Naive B cell (primary cell): ENCODE measurements around the gene SULF2. TPM values are rescaled to one million over a fixed set of nuclear protein-coding genes. Genes with fewer than 3 reads are reported as not detected.
A peak's percentile ranks its signal among the peaks of the same experiment; 100 is the strongest.
"Not testable (repeated sequence)": the region's sequence is repeated elsewhere in the genome, so short reads cannot be mapped to it uniquely, and the experiment has no call there.

Source experiments
- ATAC-seq, 2 donors: fragments of 150-1000 bp; cut with Tn5 transposase; 2 replicates each; pipeline ENCODE4 v1.10.0; 2021; ENCODE audit warnings: low read depth in 2 of 2, mild to moderate bottlenecking in 2 of 2, moderate library complexity in 2 of 2
- DNase-seq: peaks from one replicate; pipeline ENCODE4 v3.0.0; 2022
- H3K27ac Mint-ChIP-seq, 6 donors: one replicate each; pipeline ENCODE4 v1.8.0; 2020 to 2022; ENCODE audit warnings: mild to moderate bottlenecking in 6 of 6, mixed read lengths in 6 of 6, moderate library complexity in 5 of 6, inconsistent platforms in 2 of 6
- H3K27me3 Mint-ChIP-seq, 3 donors: one replicate each; pipeline ENCODE4 v1.8.0; 2021 to 2022; ENCODE audit warnings: mixed read lengths in 3 of 3, mild to moderate bottlenecking in 1 of 3
- H3K36me3 Mint-ChIP-seq, 2 donors: one replicate each; pipeline ENCODE4 v1.8.0; 2020 to 2022; ENCODE audit warnings: mixed read lengths in 2 of 2, inconsistent platforms in 1 of 2, mild to moderate bottlenecking in 1 of 2
- H3K4me1 Mint-ChIP-seq, 3 donors: one replicate each; pipeline ENCODE4 v1.8.0; 2020 to 2022; ENCODE audit warnings: mixed read lengths in 3 of 3, inconsistent platforms in 1 of 3, mild to moderate bottlenecking in 1 of 3, moderate library complexity in 1 of 3
- H3K4me3 Mint-ChIP-seq, 8 donors: one replicate each; pipeline ENCODE4 v1.8.0; 2020 to 2022; ENCODE audit warnings: mild to moderate bottlenecking in 8 of 8, mixed read lengths in 8 of 8, moderate library complexity in 8 of 8, inconsistent platforms in 2 of 8
- H3K9me3 Mint-ChIP-seq, 7 donors: one replicate each; pipeline ENCODE4 v1.8.0; 2020 to 2022; ENCODE audit warnings: mixed read lengths in 7 of 7, mild to moderate bottlenecking in 5 of 7, inconsistent platforms in 2 of 7, moderate library complexity in 1 of 7
- polyA plus RNA-seq, 6 donors: library from polyadenylated mRNA; unstranded; fragments of 300-500 nt; fragmentation: Illumina TruSeq; gene quantifications; one replicate each; pipeline ENCODE4 v1.2.3, GENCODE V29; 2021; ENCODE audit warnings: low read depth in 6 of 6

The SULF2 gene
- polyA plus RNA-seq, 6 donors from 2014 or later = 1.2 to 3.2 (median 2.6) TPM; not detected in 1

- DNase-seq (no peak), ATAC-seq (no peak)
- no peak overlapping the region for H3K4me3 Mint-ChIP-seq
- H3K9me3 Mint-ChIP-seq = no peaks in the 10 kb centered on the region
- no peak overlapping the region for H3K27ac Mint-ChIP-seq
- peaks cover 13 to 27% (median 22%) of the 10 kb centered on the region in 3 donors for H3K27me3 Mint-ChIP-seq
- no peaks in the 10 kb centered on the region for H3K36me3 Mint-ChIP-seq
- H3K4me1 Mint-ChIP-seq = no peaks in the 10 kb centered on the region
Measured at GRCh38 chr20:47801079-47801478, 15.8 kb upstream of the SULF2 start.

- Mint-ChIP-seq H3K4me3 (no peak overlapping the region), H3K27ac (no peak overlapping the region), H3K4me1 (no peaks in the 10 kb centered on the region), H3K27me3 (peaks cover 13 to 27% (median 22%) of the 10 kb centered on the region in 3 donors), H3K36me3 (no peaks in the 10 kb centered on the region), H3K9me3 (no peaks in the 10 kb centered on the region)
- ATAC-seq (no peak), DNase-seq (no peak)
Measured at GRCh38 chr20:47800623-47801022, 15.3 kb upstream of the SULF2 start.

GRCh38 chr20:47799116-47799715 is 13.9 kb upstream of the SULF2 start:
- no peaks in the 10 kb centered on the region for H3K36me3 Mint-ChIP-seq
- peaks cover 10 to 23% (median 22%) of the 10 kb centered on the region in 3 donors for H3K27me3 Mint-ChIP-seq
- no peaks in the 10 kb centered on the region for H3K4me1 Mint-ChIP-seq
- no peak overlapping the region for H3K4me3 Mint-ChIP-seq
- ATAC-seq (no peak), DNase-seq (no peak)
- H3K9me3 Mint-ChIP-seq = no peaks in the 10 kb centered on the region
- peak overlapping the region in 1 of 6 donors; percentile 47 for H3K27ac Mint-ChIP-seq

GRCh38 chr20:47796971-47797370 is 11.7 kb upstream of the SULF2 start:
- Mint-ChIP-seq H3K36me3 (no peaks in the 10 kb centered on the region), H3K27ac (no peak overlapping the region), H3K4me3 (no peak overlapping the region), H3K4me1 (no peaks in the 10 kb centered on the region), H3K27me3 (peaks cover 10 to 16% (median 13%) of the 10 kb centered on the region in 3 donors), H3K9me3 (no peaks in the 10 kb centered on the region)
- DNase-seq = no peak
- no peak for ATAC-seq

- H3K27me3 Mint-ChIP-seq = peaks cover 16 to 26% (median 24%) of the 10 kb centered on the region in 3 donors
- no peaks in the 10 kb centered on the region for H3K9me3 Mint-ChIP-seq
- no peaks in the 10 kb centered on the region for H3K36me3 Mint-ChIP-seq
Measured at GRCh38 chr20:47795214-47795907, 10.1 kb upstream of the SULF2 start.

GRCh38 chr20:47794264-47794663 is 9.0 kb upstream of the SULF2 start:
- not testable (repeated sequence) for ATAC-seq

More at GRCh38 chr20:47795214-47795907, 10.1 kb upstream of the SULF2 start:
- no peak for DNase-seq
- Mint-ChIP-seq H3K27ac (no peak overlapping the region), H3K4me1 (no peaks in the 10 kb centered on the region), H3K4me3 (peak overlapping the region in 1 of 8 donors; percentile 44)
- no peak for ATAC-seq

GRCh38 chr20:47792021-47792618 is 6.8 kb upstream of the SULF2 start:
- peaks cover 18 to 41% (median 26%) of the 10 kb centered on the region in 3 donors for H3K27me3 Mint-ChIP-seq
- no peak for DNase-seq
- no peak for ATAC-seq
- no peaks in the 10 kb centered on the region for H3K36me3 Mint-ChIP-seq
- no peaks in the 10 kb centered on the region for H3K4me1 Mint-ChIP-seq
- H3K4me3 Mint-ChIP-seq = no peak overlapping the region
- H3K9me3 Mint-ChIP-seq = no peaks in the 10 kb centered on the region
- H3K27ac Mint-ChIP-seq = no peak overlapping the region

More at GRCh38 chr20:47794264-47794663, 9.0 kb upstream of the SULF2 start:
- H3K27ac Mint-ChIP-seq, H3K4me1 Mint-ChIP-seq, H3K36me3 Mint-ChIP-seq, H3K4me3 Mint-ChIP-seq, H3K9me3 Mint-ChIP-seq, DNase-seq: not testable (repeated sequence)
- H3K27me3 Mint-ChIP-seq = peaks cover 22 to 32% (median 27%) of the 10 kb centered on the region in 3 donors

- H3K4me3 Mint-ChIP-seq = no peak overlapping the region
- DNase-seq (no peak), ATAC-seq (no peak)
- no peak overlapping the region for H3K27ac Mint-ChIP-seq
- H3K4me1 Mint-ChIP-seq = peaks cover 6 to 7% (median 6%) of the 10 kb centered on the region in 3 donors
- H3K36me3 Mint-ChIP-seq = peaks cover 0 to 3% of the 10 kb centered on the region in 2 donors
- H3K27me3 Mint-ChIP-seq = peaks cover 23 to 49% (median 34%) of the 10 kb centered on the region in 3 donors
- no peaks in the 10 kb centered on the region for H3K9me3 Mint-ChIP-seq
Measured at GRCh38 chr20:47791084-47791599, 5.9 kb upstream of the SULF2 start.

GRCh38 chr20:47790580-47790965 is 5.3 kb upstream of the SULF2 start:
- Mint-ChIP-seq H3K4me3 (no peak overlapping the region), H3K27ac (no peak overlapping the region), H3K4me1 (peaks cover 9 to 13% (median 11%) of the 10 kb centered on the region in 3 donors), H3K36me3 (peaks cover 0 to 6% of the 10 kb centered on the region in 2 donors), H3K27me3 (peaks cover 25 to 49% (median 40%) of the 10 kb centered on the region in 3 donors), H3K9me3 (no peaks in the 10 kb centered on the region)
- ATAC-seq (no peak), DNase-seq (no peak)

GRCh38 chr20:47789764-47790579 is 4.7 kb upstream of the SULF2 start:
- no peaks in the 10 kb centered on the region for H3K9me3 Mint-ChIP-seq
- H3K36me3 Mint-ChIP-seq = peaks cover 0 to 6% of the 10 kb centered on the region in 2 donors
- no peak overlapping the region for H3K4me3 Mint-ChIP-seq
- H3K27me3 Mint-ChIP-seq = peaks cover 25 to 45% (median 41%) of the 10 kb centered on the region in 3 donors
- H3K4me1 Mint-ChIP-seq = peaks cover 9 to 13% (median 11%) of the 10 kb centered on the region in 3 donors
- no peak for ATAC-seq
- DNase-seq = no peak
- H3K27ac Mint-ChIP-seq = no peak overlapping the region

GRCh38 chr20:47789081-47789763 is 3.9 kb upstream of the SULF2 start:
- Mint-ChIP-seq H3K4me3 (peak overlapping the region in 1 of 8 donors; percentile 14), H3K27me3 (peaks cover 29 to 50% (median 46%) of the 10 kb centered on the region in 3 donors), H3K9me3 (no peaks in the 10 kb centered on the region), H3K4me1 (peaks cover 14 to 17% (median 15%) of the 10 kb centered on the region in 3 donors), H3K36me3 (peaks cover 0 to 6% of the 10 kb centered on the region in 2 donors), H3K27ac (no peak overlapping the region)
- ATAC-seq (no peak), DNase-seq (no peak)

- Mint-ChIP-seq H3K4me3 (no peak overlapping the region), H3K27me3 (peaks cover 34 to 55% (median 51%) of the 10 kb centered on the region in 3 donors), H3K27ac (no peak overlapping the region), H3K36me3 (peaks cover 0 to 6% of the 10 kb centered on the region in 2 donors), H3K4me1 (peaks cover 19 to 23% (median 20%) of the 10 kb centered on the region in 3 donors), H3K9me3 (peaks cover 0 to 1% (median 0%) of the 10 kb centered on the region in 7 donors)
- no peak for DNase-seq
- no peak for ATAC-seq
Measured at GRCh38 chr20:47788741-47789080, 3.4 kb upstream of the SULF2 start.
